Measurements from ENCODE around the gene IFNA8. TPM values are rescaled to one million over a fixed set of nuclear protein-coding genes. Genes with fewer than 3 reads are reported as not detected.
A peak's percentile ranks its signal among the peaks of the same experiment; 100 is the strongest.

Gene IFNA8
- total RNA-seq, 1 donor from 2014 or later = not detected

- H3K4me3 ChIP-seq (ENCODE audit: low read depth, low read length) = no peak overlapping the region
- peak; percentile 36 for DNase-seq (ENCODE audit: low read depth)
- TF ChIP-seq CTCF (conservative IDR thresholded peaks at IDR 0.05; ENCODE audit: low read depth, low read length) = peak; percentile 57
These were observed 16.6 kb upstream of the IFNA8 start for GRCh38 chr9:21392270-21392669.

- peak overlapping the region; percentile 62 for H3K4me3 ChIP-seq (ENCODE audit: low read depth, low read length)
- peak; percentile 86 for TF ChIP-seq CTCF (conservative IDR thresholded peaks at IDR 0.05; ENCODE audit: low read depth, low read length)
- DNase-seq (ENCODE audit: low read depth) = no peak
These were observed 12.9 kb upstream of the IFNA8 start for GRCh38 chr9:21395778-21396717.

GRCh38 chr9:21398955-21399489 is 9.9 kb upstream of the IFNA8 start:
- no peak overlapping the region for H3K4me3 ChIP-seq (ENCODE audit: low read depth, low read length)
- no peak for TF ChIP-seq CTCF (conservative IDR thresholded peaks at IDR 0.05; ENCODE audit: low read depth, low read length)
- no peak for DNase-seq (ENCODE audit: low read depth)

- no peak overlapping the region for H3K4me3 ChIP-seq (ENCODE audit: low read depth, low read length)
- no peak for TF ChIP-seq CTCF (conservative IDR thresholded peaks at IDR 0.05; ENCODE audit: low read depth, low read length)
- no peak for DNase-seq (ENCODE audit: low read depth)
These were observed 9.0 kb upstream of the IFNA8 start for GRCh38 chr9:21399956-21400355.

- DNase-seq (ENCODE audit: low read depth) = no peak
- TF ChIP-seq CTCF (conservative IDR thresholded peaks at IDR 0.05; ENCODE audit: low read depth, low read length) = no peak
- H3K4me3 ChIP-seq (ENCODE audit: low read depth, low read length) = peak overlapping the region; percentile 48
These were observed 6.3 kb upstream of the IFNA8 start for GRCh38 chr9:21402386-21403251.

GRCh38 chr9:21404146-21404545 is 4.8 kb upstream of the IFNA8 start:
- no peak for DNase-seq (ENCODE audit: low read depth)
- H3K4me3 ChIP-seq (ENCODE audit: low read depth, low read length) = no peak overlapping the region
- no peak for TF ChIP-seq CTCF (conservative IDR thresholded peaks at IDR 0.05; ENCODE audit: low read depth, low read length)
